Smooth muscle cell (in vitro differentiated cells): ENCODE results near the gene CDH7. TPM values are rescaled to one million over a fixed set of nuclear protein-coding genes. Genes with fewer than 3 reads are reported as not detected.

ENCODE experiments used
- DNase-seq: peaks from one replicate; lab custom pipeline; 2025; ENCODE audit not compliant: unreplicated experiment; lab: John Stamatoyannopoulos, UW
- H2AFZ ChIP-seq: fragments of 200-600 bp; sonication (generic); 2 replicates; pipeline ENCODE4 v1.6.0; 2016; ENCODE audit warnings: antibody characterized with exemption, low read depth, mild to moderate bottlenecking
- H3F3A ChIP-seq: fragments of 200-600 bp; sonication (generic); 2 replicates; pipeline ENCODE4 v1.6.0; 2017; ENCODE audit warnings: antibody characterized with exemption, low read depth
- H3K27ac ChIP-seq: fragments of 200-600 bp; sonication (generic); 2 replicates; pipeline ENCODE4 v1.5.1; 2016; ENCODE audit warnings: low read depth, mild to moderate bottlenecking
- H3K27me3 ChIP-seq: fragments of 200-600 bp; sonication (generic); 2 replicates; pipeline ENCODE4 v1.6.1; 2016; ENCODE audit warnings: low read depth, mild to moderate bottlenecking
- H3K36me3 ChIP-seq: fragments of 200-600 bp; sonication (generic); 2 replicates; pipeline ENCODE4 v1.5.1; 2016; ENCODE audit warnings: low read depth
- H3K4me1 ChIP-seq: fragments of 200-600 bp; sonication (generic); 2 replicates; pipeline ENCODE4 v1.5.1; 2016; ENCODE audit warnings: low read depth
- H3K4me2 ChIP-seq: fragments of 200-600 bp; sonication (generic); 2 replicates; pipeline ENCODE4 v1.6.0; 2016; ENCODE audit warnings: mild to moderate bottlenecking
- H3K4me3 ChIP-seq: fragments of 200-600 bp; sonication (generic); 2 replicates; pipeline ENCODE4 v1.5.1; 2016; ENCODE audit warnings: mild to moderate bottlenecking
- H3K79me2 ChIP-seq: fragments of 200-600 bp; sonication (generic); 2 replicates; pipeline ENCODE4 v1.6.0; 2016; ENCODE audit warnings: low read depth, mild to moderate bottlenecking
- H3K9ac ChIP-seq: fragments of 200-600 bp; sonication (generic); 2 replicates; pipeline ENCODE4 v1.6.0; 2016; ENCODE audit warnings: low read depth
- H3K9me3 ChIP-seq: fragments of 200-600 bp; sonication (generic); replicated peaks from 2 replicates; pipeline ENCODE4 v1.5.1; 2016; ENCODE audit warnings: low read depth
- H4K20me1 ChIP-seq: fragments of 200-600 bp; sonication (generic); 2 replicates; pipeline ENCODE4 v1.6.0; 2016; ENCODE audit warnings: low read depth
- CTCF ChIP-seq: fragments of 200-600 bp; sonication (generic); IDR thresholded peaks from 2 replicates; pipeline ENCODE4 v1.5.1; 2017; ENCODE audit warnings: borderline replicate concordance, mild to moderate bottlenecking, antibody characterized with exemption; ENCODE audit not compliant: insufficient read depth, poor library complexity, severe bottlenecking
- WGBS: methylation state at CpG from one replicate; pipeline ENCODE4 v1.1.7; 2016; ENCODE audit warnings: low lambda C conversion rate; 5-methylcytosine and 5-hydroxymethylcytosine counted together
- polyA plus RNA-seq: library from polyadenylated mRNA; unstranded; fragments of >200 nt; fragmentation: Nextera tagmentation; extraction: Ambion mirVana; gene quantifications from 2 replicates; pipeline ENCODE4 v1.2.1, GENCODE V29; 2016
- total RNA-seq: library from RNA; depleted of rRNA; stranded (reverse); fragments of >200 nt; gene quantifications from 2 replicates; pipeline ENCODE4 v1.2.3, GENCODE V29; 2014

CDH7 gene
- total and polyA plus RNA-seq, 2 experiments from 2014 or later = 8.2 to 16.5 TPM

GRCh38 chr18:65768120-65768778 is 17.4 kb downstream of the CDH7 start:
- Histone ChIP-seq H4K20me1 (no peaks in the 10 kb centered on the region), H2AFZ (no peak overlapping the region), H3K27me3 (no peaks in the 10 kb centered on the region), H3K9ac (peak overlapping the region; percentile 35), H3F3A (no peaks in the 10 kb centered on the region), H3K79me2 (peaks cover 2% of the 10 kb centered on the region), H3K4me3 (no peak overlapping the region), H3K9me3 (no peaks in the 10 kb centered on the region), H3K36me3 (no peaks in the 10 kb centered on the region), H3K4me2 (peak overlapping the region; percentile 55), H3K27ac (peak overlapping the region; percentile 65), H3K4me1 (no peaks in the 10 kb centered on the region)
- no peak for TF ChIP-seq CTCF
- 54% methylated on average over 15 of the region's 15 CpGs for WGBS
- no peak for DNase-seq

- no peak overlapping the region for H3K9ac ChIP-seq
- no peaks in the 10 kb centered on the region for H3F3A ChIP-seq
- H3K27me3 ChIP-seq = no peaks in the 10 kb centered on the region
- no peak for TF ChIP-seq CTCF
- no peak overlapping the region for H3K4me3 ChIP-seq
- H3K79me2 ChIP-seq = no peaks in the 10 kb centered on the region
- H3K4me1 ChIP-seq = no peaks in the 10 kb centered on the region
- H3K4me2 ChIP-seq = no peak overlapping the region
- no peaks in the 10 kb centered on the region for H4K20me1 ChIP-seq
- 70% methylated on average over 4 of the region's 4 CpGs for WGBS
- no peaks in the 10 kb centered on the region for H3K36me3 ChIP-seq
- H2AFZ ChIP-seq = no peak overlapping the region
- no peak for DNase-seq
- no peaks in the 10 kb centered on the region for H3K9me3 ChIP-seq
- H3K27ac ChIP-seq = peak overlapping the region; percentile 56
Measured at GRCh38 chr18:65769652-65770051, 18.8 kb downstream of the CDH7 start.

- H3K79me2 ChIP-seq = no peaks in the 10 kb centered on the region
- TF ChIP-seq CTCF = no peak
- no peaks in the 10 kb centered on the region for H3K4me1 ChIP-seq
- H3K4me2 ChIP-seq = no peak overlapping the region
- H3F3A ChIP-seq = no peaks in the 10 kb centered on the region
- no peaks in the 10 kb centered on the region for H3K36me3 ChIP-seq
- 21% methylated on average over 2 of the region's 2 CpGs for WGBS
- no peak overlapping the region for H3K9ac ChIP-seq
- no peak overlapping the region for H3K4me3 ChIP-seq
- DNase-seq = no peak
- no peak overlapping the region for H3K27ac ChIP-seq
- no peak overlapping the region for H2AFZ ChIP-seq
- no peaks in the 10 kb centered on the region for H3K27me3 ChIP-seq
- no peaks in the 10 kb centered on the region for H4K20me1 ChIP-seq
- no peaks in the 10 kb centered on the region for H3K9me3 ChIP-seq
Measured at GRCh38 chr18:65786474-65786873, 35.7 kb downstream of the CDH7 start.

GRCh38 chr18:65788373-65788772 is 37.6 kb downstream of the CDH7 start:
- Histone ChIP-seq H3K79me2 (no peaks in the 10 kb centered on the region), H4K20me1 (no peaks in the 10 kb centered on the region), H3K4me2 (no peak overlapping the region), H3K27me3 (no peaks in the 10 kb centered on the region), H3K4me1 (no peaks in the 10 kb centered on the region), H2AFZ (no peak overlapping the region), H3K36me3 (no peaks in the 10 kb centered on the region), H3K9ac (no peak overlapping the region), H3K27ac (no peak overlapping the region), H3F3A (no peaks in the 10 kb centered on the region), H3K4me3 (no peak overlapping the region), H3K9me3 (no peaks in the 10 kb centered on the region)
- no peak for DNase-seq
- WGBS = 72% methylated on average over 4 of the region's 4 CpGs
- TF ChIP-seq CTCF = no peak
